SK-MEL-5 (cell line): ENCODE results near the gene ZCCHC4. TPM values are rescaled to one million over a fixed set of nuclear protein-coding genes. Genes with fewer than 3 reads are reported as not detected.
"Not testable (repeated sequence)": the region's sequence is repeated elsewhere in the genome, so short reads cannot be mapped to it uniquely, and the experiment has no call there.

Experiments used
- DNase-seq: peaks from one replicate; pipeline ENCODE4 v3.0.0-alpha.2; 2016; ENCODE audit warnings: low read depth, low spot score
- in situ Hi-C: cut with HindIII; loops from 2 replicates; pipeline ENCODE4 v1.10.0; 2016; ENCODE audit warnings: low sequenced_read_pairs, high pct_unique_total_duplicates, low pct_unique_long_range_greater_than_20kb
- total RNA-seq: library from RNA; depleted of rRNA; stranded (reverse); fragments of >200 nt; shearing (Covaris generic); gene quantifications from 2 replicates; pipeline ENCODE4 v1.2.3, GENCODE V29; 2014

The ZCCHC4 gene
- total RNA-seq, 1 experiment from 2014 or later = 9.3 TPM

GRCh38 chr4:25310803-25311166 is 1.8 kb upstream of the ZCCHC4 start:
- DNase-seq = no peak
- in situ Hi-C loops = no loop called here

GRCh38 chr4:25313201-25313895 is 774 bp downstream of the ZCCHC4 start:
- no peak for DNase-seq
- in situ Hi-C loops = no loop called here

- in situ Hi-C loops = no loop called here
- DNase-seq = no peak
Measured at GRCh38 chr4:25320336-25320735, 7.8 kb downstream of the ZCCHC4 start.

- in situ Hi-C loops = no loop called here
- no peak for DNase-seq
Measured at GRCh38 chr4:25320773-25321172, 8.2 kb downstream of the ZCCHC4 start.

GRCh38 chr4:25321703-25322102 is 9.1 kb downstream of the ZCCHC4 start:
- in situ Hi-C loops = no loop called here
- no peak for DNase-seq

GRCh38 chr4:25328463-25328862 is 15.9 kb downstream of the ZCCHC4 start:
- DNase-seq, in situ Hi-C loops: not testable (repeated sequence)

- in situ Hi-C loops = no loop called here
- DNase-seq = no peak
Measured at GRCh38 chr4:25330335-25330734, 17.8 kb downstream of the ZCCHC4 start.

- in situ Hi-C loops = no loop called here
- DNase-seq = no peak
Measured at GRCh38 chr4:25330905-25331808, 18.6 kb downstream of the ZCCHC4 start.

GRCh38 chr4:25343671-25344070 is 31.1 kb downstream of the ZCCHC4 start:
- in situ Hi-C loops = no loop called here
- no peak for DNase-seq

- in situ Hi-C loops = no loop called here
- no peak for DNase-seq
Measured at GRCh38 chr4:25345744-25346143, 33.2 kb downstream of the ZCCHC4 start.

- no peak for DNase-seq
- in situ Hi-C loops = no loop called here
Measured at GRCh38 chr4:25346913-25347312, 34.3 kb downstream of the ZCCHC4 start.

GRCh38 chr4:25347473-25347872 is 34.9 kb downstream of the ZCCHC4 start:
- no peak for DNase-seq
- in situ Hi-C loops = no loop called here

- in situ Hi-C loops = no loop called here
- DNase-seq = no peak
Measured at GRCh38 chr4:25347971-25348370, 35.4 kb downstream of the ZCCHC4 start.

GRCh38 chr4:25350561-25350960 is 38.0 kb downstream of the ZCCHC4 start:
- in situ Hi-C loops = no loop called here
- DNase-seq = no peak

- in situ Hi-C loops = no loop called here
- no peak for DNase-seq
Measured at GRCh38 chr4:25351777-25352416, 39.3 kb downstream of the ZCCHC4 start.

- DNase-seq = no peak
- in situ Hi-C loops = no loop called here
Measured at GRCh38 chr4:25356068-25356467, 43.5 kb downstream of the ZCCHC4 start.

GRCh38 chr4:25358515-25359275 is 46.1 kb downstream of the ZCCHC4 start:
- DNase-seq = no peak
- in situ Hi-C loops = no loop called here

- in situ Hi-C loops = no loop called here
- DNase-seq = no peak
Measured at GRCh38 chr4:25361253-25361652, 48.7 kb downstream of the ZCCHC4 start.
